Measurements from ENCODE around the gene CD59. TPM values are rescaled to one million over a fixed set of nuclear protein-coding genes. Genes with fewer than 3 reads are reported as not detected.

CD59 gene
- total and polyA plus RNA-seq, 2 donors (not counting 3 experiments of a cell fraction or from before 2014, with no cell fraction given) = 992 to 1,084 TPM

GRCh38 chr11:33734441-33735270, 1.6 kb downstream of the CD59 start:
- H3K27me3 ChIP-seq (ENCODE audit: control insufficient read depth in 2 of 2, insufficient read depth in 2 of 2, low read length in 2 of 2) = no peaks in the 10 kb centered on the region
- TSS peak; percentile 73 for BruUV-seq (replicated peaks)
- H3K27ac ChIP-seq (ENCODE audit: insufficient read depth, low read depth, low read length) = peak overlapping the region; percentile 93
- H3K79me2 ChIP-seq (ENCODE audit: control insufficient read depth, insufficient read depth, low read length) = peaks cover 72% of the 10 kb centered on the region
- no peaks in the 10 kb centered on the region for H3K9me3 ChIP-seq (replicated peaks; ENCODE audit: control insufficient read depth, insufficient read depth, low read length)
- H3K4me2 ChIP-seq (ENCODE audit: insufficient read depth, low read length) = peak overlapping the region; percentile 99
- no peak overlapping the region for H2AFZ ChIP-seq (ENCODE audit: low read depth, low read length)
- DNase-seq (ENCODE audit: low read depth, low spot score) = peak; percentile 63
- intact Hi-C loops (cut with micrococcal nuclease) = loop anchor here (1.0 to 5.0 kb wide), 5 partner anchors 18 to 572 kb away; partner anchors contain the start of genes C11orf91, CSTF3 and HIPK3
- peaks cover 4% of the 10 kb centered on the region in 2 experiments for H3K36me3 ChIP-seq (ENCODE audit: control insufficient read depth in 2 of 2, extremely low read depth in 1 of 2, insufficient read depth in 2 of 2, low read length in 2 of 2)
- TF ChIP-seq MYC (IDR thresholded peaks at IDR 0.05; ENCODE audit: low read depth, low read length) (no peak), POLR2AphosphoS5 (IDR thresholded peaks at IDR 0.05; ENCODE audit: insufficient read depth, low read depth, low read length) (no peak)
- H3K4me3 ChIP-seq (replicated peaks in 1 of 3; ENCODE audit: insufficient read depth in 1 of 3, low read depth in 1 of 3, low read length in 3 of 3) = peak overlapping the region; percentile 74 to 98 (median 95)
- no peaks in the 10 kb centered on the region for H3K9me1 ChIP-seq (replicated peaks; ENCODE audit: control insufficient read depth, extremely low read depth, insufficient read depth, low read length)
- H3K9ac ChIP-seq (replicated peaks; ENCODE audit: extremely low read depth, insufficient read depth, low read length) = peak overlapping the region; percentile 99
- peaks cover 59% of the 10 kb centered on the region for H3K4me1 ChIP-seq (ENCODE audit: control insufficient read depth, extremely low read depth, insufficient read depth, low read length)
- POLR2A ChIA-PET = interaction anchor here (1.9 to 2.1 kb wide), 2 partner anchors 10 to 45 kb away, joined by 7 to 10 read pairs; no protein-coding TSS in a partner anchor
- CTCF ChIA-PET = interaction anchor here (1.1 to 4.6 kb wide), 5 partner anchors 8 to 33 kb away, joined by 3 to 32 read pairs (median 4); partner anchors contain the start of gene C11orf91
- dilution Hi-C loops (cut with MboI; ENCODE audit: extremely low pct_ligation_motif_present, low sequenced_read_pairs) = no loop called here
- H4K20me1 ChIP-seq (replicated peaks; ENCODE audit: control insufficient read depth, extremely low read depth, insufficient read depth, low read length) = peaks cover 3% of the 10 kb centered on the region
- no peak for FAIRE-seq

DNA sequence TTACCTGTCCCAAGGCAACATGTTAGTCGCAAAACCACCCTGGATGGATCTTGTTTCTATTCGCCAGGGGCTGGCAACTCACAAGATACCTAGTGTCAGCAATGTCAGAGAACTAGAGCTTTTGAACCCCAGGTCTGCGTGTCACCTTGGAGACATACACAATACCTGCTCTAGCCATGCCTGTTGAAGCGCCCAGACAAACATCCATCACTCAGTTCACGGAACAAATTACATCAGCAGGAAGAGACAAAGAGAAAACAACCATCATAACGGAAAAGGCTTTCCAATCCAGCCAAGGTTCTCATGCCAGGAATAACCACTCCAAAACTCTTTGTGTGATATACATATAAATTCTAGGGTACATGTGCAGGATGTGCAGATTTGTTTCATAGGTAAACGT, 2.2 kb downstream of the CD59 start:
- Histone ChIP-seq H3K4me1 (ENCODE audit: control insufficient read depth, extremely low read depth, insufficient read depth, low read length) (peaks cover 62% of the 10 kb centered on the region), H2AFZ (ENCODE audit: low read depth, low read length) (no peak overlapping the region), H4K20me1 (replicated peaks; ENCODE audit: control insufficient read depth, extremely low read depth, insufficient read depth, low read length) (peaks cover 3% of the 10 kb centered on the region), H3K27me3 (ENCODE audit: control insufficient read depth in 2 of 2, insufficient read depth in 2 of 2, low read length in 2 of 2) (no peaks in the 10 kb centered on the region), H3K9ac (replicated peaks; ENCODE audit: extremely low read depth, insufficient read depth, low read length) (peak overlapping the region; percentile 99), H3K36me3 (ENCODE audit: control insufficient read depth in 2 of 2, extremely low read depth in 1 of 2, insufficient read depth in 2 of 2, low read length in 2 of 2) (peaks cover 4% of the 10 kb centered on the region in 2 experiments), H3K9me1 (replicated peaks; ENCODE audit: control insufficient read depth, extremely low read depth, insufficient read depth, low read length) (no peaks in the 10 kb centered on the region), H3K4me3 (replicated peaks in 1 of 3; ENCODE audit: insufficient read depth in 1 of 3, low read depth in 1 of 3, low read length in 3 of 3) (peak overlapping the region; percentile 74 to 98 (median 95)), H3K27ac (ENCODE audit: insufficient read depth, low read depth, low read length) (peak overlapping the region; percentile 93), H3K4me2 (ENCODE audit: insufficient read depth, low read length) (peak overlapping the region; percentile 99), H3K9me3 (replicated peaks; ENCODE audit: control insufficient read depth, insufficient read depth, low read length) (no peaks in the 10 kb centered on the region), H3K79me2 (ENCODE audit: control insufficient read depth, insufficient read depth, low read length) (peaks cover 79% of the 10 kb centered on the region)
- DNase-seq (ENCODE audit: low read depth, low spot score) (peak; percentile 81), FAIRE-seq (no peak)
- intact Hi-C loops (cut with micrococcal nuclease) (loop anchor here (1.0 to 2.0 kb wide), 2 partner anchors 18 to 33 kb away; partner anchors contain the start of gene C11orf91), dilution Hi-C loops (cut with MboI; ENCODE audit: extremely low pct_ligation_motif_present, low sequenced_read_pairs) (no loop called here)
- POLR2A ChIA-PET = interaction anchor here (1.9 to 2.1 kb wide), 2 partner anchors 9 to 44 kb away, joined by 7 to 10 read pairs; no protein-coding TSS in a partner anchor
- CTCF ChIA-PET = interaction anchor here (1.1 to 4.0 kb wide), 5 partner anchors 9 to 44 kb away, joined by 3 to 32 read pairs (median 4); partner anchors contain the start of gene C11orf91
- TSS peak; percentile 0 for BruUV-seq (replicated peaks)
- TF ChIP-seq, protein P1, sequence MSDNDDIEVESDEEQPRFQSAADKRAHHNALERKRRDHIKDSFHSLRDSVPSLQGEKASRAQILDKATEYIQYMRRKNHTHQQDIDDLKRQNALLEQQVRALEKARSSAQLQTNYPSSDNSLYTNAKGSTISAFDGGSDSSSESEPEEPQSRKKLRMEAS (IDR thresholded peaks at IDR 0.05; ENCODE audit: insufficient read depth, insufficient read length) = no peak
- no peak for TF ChIP-seq CTCF (IDR thresholded peaks at IDR 0.05; ENCODE audit: extremely low read depth in 1 of 2, insufficient read depth in 1 of 2, low read depth in 1 of 2, low read length in 2 of 2)
- peak; percentile 22 for TF ChIP-seq JUN (IDR thresholded peaks at IDR 0.05; ENCODE audit: borderline replicate concordance, insufficient read depth, insufficient read length, low read depth)
- no peak for TF ChIP-seq POLR2AphosphoS5 (IDR thresholded peaks at IDR 0.05; ENCODE audit: insufficient read depth, low read depth, low read length)
- TF ChIP-seq POLR2A (IDR thresholded peaks at IDR 0.05; ENCODE audit: low read depth, low read length) = peak; percentile 21

Data from endothelial cell of umbilical vein (primary cell).